Liver (tissue), 3 donors: Measurements from ENCODE around the gene CDH13.

ENCODE experiments used
- EGR1 ChIP-seq, 2 donors: IDR thresholded peaks; 2 replicates each; pipeline ENCODE4 v1.6.1; 2016 to 2018; ENCODE audit warnings: antibody characterized with exemption in 2 of 2, low read depth in 2 of 2
- FOXA1 ChIP-seq: IDR thresholded peaks from 2 replicates; pipeline ENCODE4 v1.6.1; 2016; ENCODE audit warnings: antibody characterized with exemption
- GABPA ChIP-seq, 2 donors: IDR thresholded peaks in 1 of 2; conservative IDR thresholded peaks in 1 of 2; 2 replicates each; pipeline ENCODE4 v1.6.1; 2016; ENCODE audit warnings: antibody characterized with exemption in 2 of 2, mild to moderate bottlenecking in 1 of 2, moderate library complexity in 1 of 2
- RAD21 ChIP-seq, 2 donors: IDR thresholded peaks; 2 replicates each; pipeline ENCODE4 v1.6.1; 2016; ENCODE audit warnings: antibody characterized with exemption in 2 of 2, mild to moderate bottlenecking in 2 of 2
- TAF1 ChIP-seq: conservative IDR thresholded peaks from 2 replicates; pipeline ENCODE4 v1.6.1; 2016; ENCODE audit warnings: antibody characterized with exemption, mild to moderate bottlenecking
- YY1 ChIP-seq: IDR thresholded peaks from 2 replicates; pipeline ENCODE4 v1.6.1; 2016; ENCODE audit warnings: antibody characterized with exemption, mild to moderate bottlenecking
- TF ChIP-seq, protein P1 (sequence below): fragments of 150-350 bp; IDR thresholded peaks from 2 replicates; pipeline ENCODE4 v1.5.1; 2017; ENCODE audit warnings: improper control_type of control experiment, low read depth, low read length; ENCODE audit not compliant: missing input control
- TF ChIP-seq, protein P2 (sequence below): IDR thresholded peaks from 2 replicates; pipeline ENCODE4 v1.6.1; 2016; ENCODE audit warnings: antibody characterized with exemption
- donor health status: healthy.
- donor health status: healthy.

DNA sequence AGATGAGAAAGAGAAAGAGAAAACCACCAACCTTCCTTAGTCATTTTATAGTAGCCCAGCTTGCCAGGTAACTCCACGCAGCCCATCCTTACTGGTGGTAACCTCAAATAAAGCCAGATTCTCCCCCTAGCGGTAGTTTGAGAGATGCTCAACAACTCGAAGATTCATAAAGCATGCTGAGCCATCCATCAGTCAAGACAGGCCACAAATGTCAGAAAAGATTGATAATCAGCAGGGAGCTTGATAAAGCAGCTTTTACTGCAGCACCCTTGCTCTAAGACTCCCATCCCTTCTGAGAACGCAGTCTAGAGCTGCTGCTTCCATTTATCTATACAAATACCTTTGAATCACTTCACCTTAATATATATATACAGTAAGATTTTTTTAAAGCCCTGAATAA is 729.5 kb downstream of the CDH13 start:
- TF ChIP-seq, protein P1, sequence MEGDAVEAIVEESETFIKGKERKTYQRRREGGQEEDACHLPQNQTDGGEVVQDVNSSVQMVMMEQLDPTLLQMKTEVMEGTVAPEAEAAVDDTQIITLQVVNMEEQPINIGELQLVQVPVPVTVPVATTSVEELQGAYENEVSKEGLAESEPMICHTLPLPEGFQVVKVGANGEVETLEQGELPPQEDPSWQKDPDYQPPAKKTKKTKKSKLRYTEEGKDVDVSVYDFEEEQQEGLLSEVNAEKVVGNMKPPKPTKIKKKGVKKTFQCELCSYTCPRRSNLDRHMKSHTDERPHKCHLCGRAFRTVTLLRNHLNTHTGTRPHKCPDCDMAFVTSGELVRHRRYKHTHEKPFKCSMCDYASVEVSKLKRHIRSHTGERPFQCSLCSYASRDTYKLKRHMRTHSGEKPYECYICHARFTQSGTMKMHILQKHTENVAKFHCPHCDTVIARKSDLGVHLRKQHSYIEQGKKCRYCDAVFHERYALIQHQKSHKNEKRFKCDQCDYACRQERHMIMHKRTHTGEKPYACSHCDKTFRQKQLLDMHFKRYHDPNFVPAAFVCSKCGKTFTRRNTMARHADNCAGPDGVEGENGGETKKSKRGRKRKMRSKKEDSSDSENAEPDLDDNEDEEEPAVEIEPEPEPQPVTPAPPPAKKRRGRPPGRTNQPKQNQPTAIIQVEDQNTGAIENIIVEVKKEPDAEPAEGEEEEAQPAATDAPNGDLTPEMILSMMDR = peak; percentile 50
- TF ChIP-seq TAF1 (no peak), GABPA (IDR thresholded peaks at IDR 0.05 in 1 of 2, conservative IDR thresholded peaks at IDR 0.05 in 1 of 2) (no peak), EGR1 (IDR thresholded peaks at IDR 0.05; ENCODE audit: low read depth in 2 of 2) (no peak), YY1 (no peak), RAD21 (IDR thresholded peaks at IDR 0.05) (peak; percentile 69 to 72), FOXA1 (no peak)
- TF ChIP-seq, protein P2, sequence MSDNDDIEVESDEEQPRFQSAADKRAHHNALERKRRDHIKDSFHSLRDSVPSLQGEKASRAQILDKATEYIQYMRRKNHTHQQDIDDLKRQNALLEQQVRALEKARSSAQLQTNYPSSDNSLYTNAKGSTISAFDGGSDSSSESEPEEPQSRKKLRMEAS = no peak
